Measurements from ENCODE around the gene AP4S1. TPM values are rescaled to one million over a fixed set of nuclear protein-coding genes. Genes with fewer than 3 reads are reported as not detected.

Gene AP4S1
- total and polyA plus RNA-seq, 7 donors, result 4.2 to 13.9 (median 6.0) TPM

DNA sequence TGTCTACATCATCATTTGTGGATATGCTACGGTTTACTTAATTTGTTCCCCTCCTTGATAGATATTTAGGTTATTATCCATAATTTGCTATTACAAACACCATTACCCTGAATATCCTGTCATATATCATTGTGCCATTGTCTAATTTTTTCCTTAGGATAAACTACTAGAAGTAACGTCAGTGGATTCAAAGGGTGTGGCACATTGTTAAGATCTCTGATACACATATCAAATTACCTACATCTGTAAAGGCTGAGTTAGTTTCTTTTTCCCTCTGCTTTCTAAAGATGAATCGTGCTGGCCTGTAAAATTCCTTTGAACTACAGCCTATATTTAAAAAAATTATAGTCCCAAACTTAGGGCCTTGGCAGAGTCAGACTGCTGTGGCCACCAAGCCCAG lies 54.6 kb downstream of the AP4S1 start:
- WGBS, 3 donors, result 39 to 49% (median 42%) methylated on average over 3 of the region's 3 CpGs
- TF ChIP-seq, protein P1, sequence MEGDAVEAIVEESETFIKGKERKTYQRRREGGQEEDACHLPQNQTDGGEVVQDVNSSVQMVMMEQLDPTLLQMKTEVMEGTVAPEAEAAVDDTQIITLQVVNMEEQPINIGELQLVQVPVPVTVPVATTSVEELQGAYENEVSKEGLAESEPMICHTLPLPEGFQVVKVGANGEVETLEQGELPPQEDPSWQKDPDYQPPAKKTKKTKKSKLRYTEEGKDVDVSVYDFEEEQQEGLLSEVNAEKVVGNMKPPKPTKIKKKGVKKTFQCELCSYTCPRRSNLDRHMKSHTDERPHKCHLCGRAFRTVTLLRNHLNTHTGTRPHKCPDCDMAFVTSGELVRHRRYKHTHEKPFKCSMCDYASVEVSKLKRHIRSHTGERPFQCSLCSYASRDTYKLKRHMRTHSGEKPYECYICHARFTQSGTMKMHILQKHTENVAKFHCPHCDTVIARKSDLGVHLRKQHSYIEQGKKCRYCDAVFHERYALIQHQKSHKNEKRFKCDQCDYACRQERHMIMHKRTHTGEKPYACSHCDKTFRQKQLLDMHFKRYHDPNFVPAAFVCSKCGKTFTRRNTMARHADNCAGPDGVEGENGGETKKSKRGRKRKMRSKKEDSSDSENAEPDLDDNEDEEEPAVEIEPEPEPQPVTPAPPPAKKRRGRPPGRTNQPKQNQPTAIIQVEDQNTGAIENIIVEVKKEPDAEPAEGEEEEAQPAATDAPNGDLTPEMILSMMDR (IDR thresholded peaks at IDR 0.05), result no peak
- intact Hi-C loops (cut with DNase I), result loop anchor here (2.0 to 10.0 kb wide), 3 partner anchors 55 to 99 kb away; partner anchors contain the start of genes AP4S1 (in 1 of the 2) and STRN3 (in 1 of the 2)
- Histone ChIP-seq H3K36me3 (ENCODE audit: insufficient read depth in 1 of 2, low read depth in 1 of 2) (peaks cover 3 to 7% of the 10 kb centered on the region in 2 donors), H3K27ac (no peak overlapping the region), H3K27me3 (ENCODE audit: insufficient read depth in 3 of 3, low read length in 2 of 3) (no peaks in the 10 kb centered on the region), H3K9me3 (no peaks in the 10 kb centered on the region), H3K4me1 (peaks cover 7% of the 10 kb centered on the region), H3K4me3 (no peak overlapping the region)
- no peak for DNase-seq
- ATAC-seq, result no peak

DNA sequence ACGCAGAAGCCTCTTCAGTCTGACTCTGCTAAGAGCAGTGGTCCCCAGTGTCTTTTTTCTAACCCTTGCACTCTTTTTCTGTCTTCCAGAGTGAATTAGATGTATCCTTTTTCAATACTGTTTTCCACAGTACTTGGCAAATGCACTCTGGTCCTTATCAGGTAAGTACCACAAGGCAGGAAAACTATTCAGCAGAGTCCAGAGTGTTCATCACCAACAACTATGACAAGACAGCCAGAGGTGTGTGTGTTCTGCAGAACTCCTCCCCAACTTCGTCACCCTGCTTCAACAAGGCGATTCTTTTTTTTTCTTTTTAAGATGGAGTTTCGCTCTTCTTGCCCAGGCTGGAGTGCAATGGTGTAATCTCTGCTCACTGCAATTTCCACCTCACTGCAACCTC lies 55.0 kb downstream of the AP4S1 start:
- TF ChIP-seq, protein P1 (IDR thresholded peaks at IDR 0.05), result no peak
- no peaks in the 10 kb centered on the region for H3K9me3 ChIP-seq
- H3K27me3 ChIP-seq (ENCODE audit: insufficient read depth in 3 of 3, low read length in 2 of 3), result no peaks in the 10 kb centered on the region
- ATAC-seq, result no peak
- peaks cover 7% of the 10 kb centered on the region for H3K4me1 ChIP-seq
- H3K4me3 ChIP-seq, result no peak overlapping the region
- no peak overlapping the region for H3K27ac ChIP-seq
- peaks cover 3 to 7% of the 10 kb centered on the region in 2 donors for H3K36me3 ChIP-seq (ENCODE audit: insufficient read depth in 1 of 2, low read depth in 1 of 2)
- DNase-seq, result no peak
- intact Hi-C loops (cut with DNase I), result loop anchor here (2.0 to 10.0 kb wide), 3 partner anchors 56 to 100 kb away; partner anchors contain the start of genes AP4S1 (in 1 of the 2) and STRN3 (in 1 of the 2)
- WGBS, 3 donors, result 92 to 98% (median 94%) methylated on average over 4 of the region's 4 CpGs

DNA sequence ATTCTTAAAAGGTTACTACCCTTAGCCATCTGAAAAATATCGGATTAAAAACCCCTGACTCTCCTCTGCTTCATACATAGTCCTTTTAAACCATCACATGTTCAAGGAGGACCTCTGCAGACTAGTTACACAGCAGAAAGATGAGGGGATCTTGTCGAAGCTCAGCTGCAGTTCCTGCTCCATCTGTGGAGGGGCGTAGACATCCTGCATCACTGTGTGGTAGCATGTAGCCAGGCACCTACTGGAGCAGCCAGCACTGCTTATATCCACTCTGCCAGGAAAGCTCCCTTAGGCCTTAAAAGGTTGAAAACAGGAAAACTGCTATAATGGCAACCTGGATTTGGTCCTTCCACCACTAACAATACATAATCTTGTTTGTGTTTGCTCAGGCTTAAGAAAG lies 58.3 kb downstream of the AP4S1 start:
- DNase-seq (no peak), ATAC-seq (peak in 1 of 4 donors; percentile 16)
- WGBS, 3 donors, result 85 to 90% (median 90%) methylated on average over 3 of the region's 3 CpGs
- intact Hi-C loops (cut with DNase I), result loop anchor here (5.0 to 10.0 kb wide), 2 partner anchors 59 to 101 kb away; partner anchors contain the start of genes AP4S1 (in 1 of the 2) and STRN3 (in 1 of the 2)
- Histone ChIP-seq H3K4me3 (no peak overlapping the region), H3K36me3 (ENCODE audit: insufficient read depth in 1 of 2, low read depth in 1 of 2) (peaks cover 3 to 7% of the 10 kb centered on the region in 2 donors), H3K27me3 (ENCODE audit: insufficient read depth in 3 of 3, low read length in 2 of 3) (no peaks in the 10 kb centered on the region), H3K9me3 (no peaks in the 10 kb centered on the region), H3K4me1 (peaks cover 4% of the 10 kb centered on the region), H3K27ac (no peak overlapping the region)
- TF ChIP-seq, protein P1 (IDR thresholded peaks at IDR 0.05), result no peak

DNA sequence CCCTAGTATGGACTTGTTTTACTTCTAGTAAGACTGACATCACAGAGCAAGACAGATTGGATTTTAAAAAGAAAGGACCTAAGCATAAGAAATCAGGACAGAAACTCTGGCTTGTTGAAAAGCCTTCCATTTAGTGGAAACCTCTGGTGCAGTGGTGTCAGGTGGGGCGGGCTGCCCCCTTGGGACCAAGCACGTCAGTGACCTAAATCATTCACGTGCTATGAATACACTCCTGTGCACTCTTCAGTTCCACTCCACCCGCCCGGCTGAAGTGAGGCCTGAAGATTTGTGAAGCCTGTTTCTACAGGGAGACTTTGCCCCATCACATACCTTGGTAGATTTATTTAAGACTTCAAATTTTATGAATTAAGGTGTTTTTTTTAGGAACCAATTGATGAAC lies 58.9 kb downstream of the AP4S1 start:
- ATAC-seq (peak in 3 of 4 donors; percentile 40 to 76 (median 59)), DNase-seq (peak in 1 of 2 donors; percentile 70)
- no peaks in the 10 kb centered on the region for H3K27me3 ChIP-seq (ENCODE audit: insufficient read depth in 3 of 3, low read length in 2 of 3)
- peak overlapping the region; percentile 54 for H3K27ac ChIP-seq
- no peaks in the 10 kb centered on the region for H3K4me1 ChIP-seq
- no peak overlapping the region for H3K4me3 ChIP-seq
- 53 to 73% (median 67%) methylated on average over 5 of the region's 5 CpGs for WGBS, 3 donors
- intact Hi-C loops (cut with DNase I), result loop anchor here (5.0 to 10.0 kb wide), 2 partner anchors 60 to 102 kb away; partner anchors contain the start of genes AP4S1 (in 1 of the 2) and STRN3 (in 1 of the 2)
- TF ChIP-seq, protein P1 (IDR thresholded peaks at IDR 0.05), result no peak
- H3K9me3 ChIP-seq, result no peaks in the 10 kb centered on the region
- peaks cover 3 to 7% of the 10 kb centered on the region in 2 donors for H3K36me3 ChIP-seq (ENCODE audit: insufficient read depth in 1 of 2, low read depth in 1 of 2)
